H9 (cell line): ENCODE results near the gene EEF2K. TPM values are rescaled to one million over a fixed set of nuclear protein-coding genes. Genes with fewer than 3 reads are reported as not detected.

Experiments used
- DNase-seq: peaks from one replicate; pipeline ENCODE4 v3.0.0-alpha.2; 2017
- H2AFZ ChIP-seq: one replicate; pipeline ENCODE4 v1.6.1; 2013; ENCODE audit warnings: mild to moderate bottlenecking, low read length, control low read depth, moderate library complexity
- H2AK5ac ChIP-seq: 2 replicates; pipeline ENCODE4 v1.6.1; 2013; ENCODE audit warnings: low read length, control low read depth, mixed read lengths; ENCODE audit not compliant: insufficient read length
- H2BK120ac ChIP-seq: one replicate; pipeline ENCODE4 v1.6.1; 2013; ENCODE audit warnings: low read depth, mild to moderate bottlenecking, low read length, control low read depth, inconsistent platforms; ENCODE audit not compliant: poor library complexity, severe bottlenecking
- H2BK12ac ChIP-seq: 2 replicates; pipeline ENCODE4 v1.6.1; 2013; ENCODE audit warnings: low read length, control low read depth, mixed read lengths, low read depth; ENCODE audit not compliant: insufficient read length
- H2BK15ac ChIP-seq: 2 replicates; pipeline ENCODE4 v1.6.1; 2013; ENCODE audit warnings: low read depth, low read length, control low read depth
- H2BK20ac ChIP-seq: one replicate; pipeline ENCODE4 v1.6.1; 2013; ENCODE audit warnings: low read depth, mild to moderate bottlenecking, low read length, control low read depth, inconsistent platforms; ENCODE audit not compliant: poor library complexity, severe bottlenecking
- H2BK5ac ChIP-seq: 2 replicates; pipeline ENCODE4 v1.6.1; 2013; ENCODE audit warnings: low read length, control low read depth, mixed read lengths; ENCODE audit not compliant: insufficient read length
- H3K14ac ChIP-seq: 2 replicates; pipeline ENCODE4 v1.6.1; 2013; ENCODE audit warnings: low read length, control low read depth; ENCODE audit not compliant: insufficient read depth
- H3K18ac ChIP-seq: 2 replicates; pipeline ENCODE4 v1.6.1; 2013; ENCODE audit warnings: low read depth, mild to moderate bottlenecking, mixed read lengths, low read length, control low read depth; ENCODE audit not compliant: insufficient read length
- H3K23ac ChIP-seq: 2 replicates; pipeline ENCODE4 v1.6.1; 2013; ENCODE audit warnings: low read length, control low read depth, mixed read lengths, low read depth; ENCODE audit not compliant: insufficient read length
- H3K23me2 ChIP-seq: 2 replicates; pipeline ENCODE4 v1.6.1; 2013; ENCODE audit warnings: low read depth, mild to moderate bottlenecking, mixed read lengths, low read length, control low read depth; ENCODE audit not compliant: insufficient read length, poor library complexity, severe bottlenecking
- H3K27ac ChIP-seq: 2 replicates; pipeline ENCODE4 v1.5.1; 2013; ENCODE audit warnings: low read length, control low read depth, mixed read lengths, low read depth; ENCODE audit not compliant: insufficient read length
- H3K27me3 ChIP-seq: 2 replicates; pipeline ENCODE4 v1.6.1; 2013; ENCODE audit warnings: low read length, control low read depth, inconsistent platforms; ENCODE audit not compliant: insufficient read depth
- H3K4ac ChIP-seq: 2 replicates; pipeline ENCODE4 v1.6.1; 2013; ENCODE audit warnings: low read depth, mild to moderate bottlenecking, control low read depth, inconsistent platforms, low read length, moderate library complexity
- H3K4me1 ChIP-seq: 2 replicates; pipeline ENCODE4 v1.6.1; 2013; ENCODE audit warnings: low read length, control low read depth, inconsistent platforms; ENCODE audit not compliant: insufficient read depth
- H3K4me2 ChIP-seq: 2 replicates; pipeline ENCODE4 v1.6.1; 2013; ENCODE audit warnings: low read length, control low read depth, mixed read lengths; ENCODE audit not compliant: insufficient read length, insufficient read depth
- H3K56ac ChIP-seq: 2 replicates; pipeline ENCODE4 v1.6.1; 2013; ENCODE audit warnings: low read depth, mild to moderate bottlenecking, mixed read lengths, low read length, control low read depth; ENCODE audit not compliant: insufficient read length
- H3K79me1 ChIP-seq: 2 replicates; pipeline ENCODE4 v1.6.1; 2013; ENCODE audit warnings: low read depth, mild to moderate bottlenecking, moderate library complexity, low read length, control low read depth, inconsistent platforms; ENCODE audit not compliant: insufficient read depth, poor library complexity, severe bottlenecking
- H3K79me2 ChIP-seq: 2 replicates; pipeline ENCODE4 v1.6.1; 2013; ENCODE audit warnings: low read length, control low read depth, inconsistent platforms; ENCODE audit not compliant: insufficient read depth
- H3K9ac ChIP-seq: 2 replicates; pipeline ENCODE4 v1.6.1; 2013; ENCODE audit warnings: low read length, control low read depth, mixed read lengths; ENCODE audit not compliant: insufficient read length; ENCODE audit errors: extremely low read depth
- H3K9me3 ChIP-seq: one replicate; pipeline ENCODE4 v1.6.1; 2013; ENCODE audit warnings: low read depth, low read length, inconsistent platforms; ENCODE audit not compliant: control insufficient read depth
- H3T11ph ChIP-seq: one replicate; pipeline ENCODE4 v1.6.1; 2013; ENCODE audit warnings: mild to moderate bottlenecking, low read length, control low read depth, inconsistent platforms
- H4K20me1 ChIP-seq: one replicate; pipeline ENCODE4 v1.6.1; 2013; ENCODE audit not compliant: control insufficient read depth, insufficient read length, insufficient read depth
- H4K5ac ChIP-seq: 2 replicates; pipeline ENCODE4 v1.6.1; 2013; ENCODE audit warnings: low read depth, mild to moderate bottlenecking, mixed read lengths, low read length, control low read depth; ENCODE audit not compliant: insufficient read length
- H4K8ac ChIP-seq: replicated peaks from 2 replicates; pipeline ENCODE4 v1.6.1; 2013; ENCODE audit warnings: low read length, control low read depth, mixed read lengths, low read depth; ENCODE audit not compliant: insufficient read length
- H4K91ac ChIP-seq: 2 replicates; pipeline ENCODE4 v1.6.1; 2013; ENCODE audit warnings: low read depth, mild to moderate bottlenecking, moderate library complexity, mixed read lengths, low read length, control low read depth; ENCODE audit not compliant: insufficient read length
- H3K27ac Mint-ChIP-seq, 3 experiments: 2 replicates in 2 of 3; 3 replicates in 1 of 3; pipeline ENCODE4 v1.8.0; 2020 to 2021; ENCODE audit warnings: mixed read lengths in 3 of 3, mild to moderate bottlenecking in 1 of 3, moderate library complexity in 1 of 3
- H3K27me3 Mint-ChIP-seq: 2 replicates; pipeline ENCODE4 v1.8.0; 2021; ENCODE audit warnings: low read depth, mild to moderate bottlenecking, moderate library complexity, mixed read lengths
- H3K36me3 Mint-ChIP-seq, 3 experiments: 2 replicates in 2 of 3; 3 replicates in 1 of 3; pipeline ENCODE4 v1.8.0; 2020 to 2021; ENCODE audit warnings: low read depth in 3 of 3, mixed read lengths in 3 of 3; ENCODE audit not compliant: insufficient read depth in 1 of 3
- H3K4me1 Mint-ChIP-seq, 2 experiments: 2 replicates each; pipeline ENCODE4 v1.8.0; 2020; ENCODE audit warnings: mixed read lengths in 2 of 2
- H3K4me3 Mint-ChIP-seq, 2 experiments: 2 replicates in 1 of 2; 3 replicates in 1 of 2; pipeline ENCODE4 v1.8.0; 2020 to 2021; ENCODE audit warnings: mild to moderate bottlenecking in 2 of 2, mixed read lengths in 2 of 2, moderate library complexity in 1 of 2
- H3K9me3 Mint-ChIP-seq, 2 experiments: 2 replicates in 1 of 2; 3 replicates in 1 of 2; pipeline ENCODE4 v1.8.0; 2020; ENCODE audit warnings: mild to moderate bottlenecking in 2 of 2, mixed read lengths in 2 of 2, moderate library complexity in 1 of 2
- WGBS: extraction: QIAGEN DNeasy Blood & Tissue Kit; methylation state at CpG from one replicate; pipeline ENCODE4 v1.1.7; 2013; ENCODE audit warnings: missing lambda C conversion rate, low lambda C conversion rate, mixed read lengths; ENCODE audit not compliant: insufficient read length; ENCODE audit errors: extremely low coverage; 5-methylcytosine and 5-hydroxymethylcytosine counted together
- total RNA-seq: library from RNA; stranded (reverse); gene quantifications from 2 replicates; pipeline ENCODE4 v1.2.1, GENCODE V29; 2021
- TF ChIP-seq, protein P1 (sequence below): fragments of 200-600 bp; sonication (generic); conservative IDR thresholded peaks from 3 replicates; pipeline ENCODE4 v1.8.0; 2021; ENCODE audit warnings: antibody characterized with exemption, mild to moderate bottlenecking

The EEF2K gene
- total RNA-seq, 1 experiment from 2014 or later: 20.7 TPM

DNA sequence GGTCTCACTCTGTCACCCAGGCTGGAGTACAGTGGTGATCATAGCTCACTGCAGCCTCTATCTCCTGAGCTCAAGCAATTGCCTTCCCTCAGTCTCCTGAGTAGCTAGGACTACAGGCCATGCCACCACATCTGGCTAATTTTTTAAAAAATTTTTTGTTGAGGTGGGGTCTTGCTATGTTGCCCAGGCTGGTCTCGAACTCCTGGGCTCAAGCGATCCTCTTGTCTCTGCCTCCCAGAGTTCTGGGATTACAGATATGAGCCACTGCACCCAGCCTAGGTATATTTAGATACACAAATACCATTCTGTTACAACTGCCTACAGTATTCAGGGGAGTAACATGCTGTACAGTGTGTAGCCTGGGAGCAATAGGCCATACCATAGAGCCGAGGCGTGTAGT, 105.4 kb downstream of the EEF2K start:
- no peaks in the 10 kb centered on the region for H3K79me1 ChIP-seq
- H3K9ac ChIP-seq: no peak overlapping the region
- no peak overlapping the region for H4K91ac ChIP-seq
- H4K20me1 ChIP-seq: no peaks in the 10 kb centered on the region
- no peak overlapping the region for H3K14ac ChIP-seq
- no peak overlapping the region for H3K18ac ChIP-seq
- no peak overlapping the region for H4K5ac ChIP-seq
- no peak overlapping the region for H3T11ph ChIP-seq
- no peak overlapping the region for H2BK5ac ChIP-seq
- TF ChIP-seq, protein P1, sequence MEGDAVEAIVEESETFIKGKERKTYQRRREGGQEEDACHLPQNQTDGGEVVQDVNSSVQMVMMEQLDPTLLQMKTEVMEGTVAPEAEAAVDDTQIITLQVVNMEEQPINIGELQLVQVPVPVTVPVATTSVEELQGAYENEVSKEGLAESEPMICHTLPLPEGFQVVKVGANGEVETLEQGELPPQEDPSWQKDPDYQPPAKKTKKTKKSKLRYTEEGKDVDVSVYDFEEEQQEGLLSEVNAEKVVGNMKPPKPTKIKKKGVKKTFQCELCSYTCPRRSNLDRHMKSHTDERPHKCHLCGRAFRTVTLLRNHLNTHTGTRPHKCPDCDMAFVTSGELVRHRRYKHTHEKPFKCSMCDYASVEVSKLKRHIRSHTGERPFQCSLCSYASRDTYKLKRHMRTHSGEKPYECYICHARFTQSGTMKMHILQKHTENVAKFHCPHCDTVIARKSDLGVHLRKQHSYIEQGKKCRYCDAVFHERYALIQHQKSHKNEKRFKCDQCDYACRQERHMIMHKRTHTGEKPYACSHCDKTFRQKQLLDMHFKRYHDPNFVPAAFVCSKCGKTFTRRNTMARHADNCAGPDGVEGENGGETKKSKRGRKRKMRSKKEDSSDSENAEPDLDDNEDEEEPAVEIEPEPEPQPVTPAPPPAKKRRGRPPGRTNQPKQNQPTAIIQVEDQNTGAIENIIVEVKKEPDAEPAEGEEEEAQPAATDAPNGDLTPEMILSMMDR: no peak
- H3K23ac ChIP-seq: no peak overlapping the region
- no peak overlapping the region for H3K4me2 ChIP-seq
- H3K4ac ChIP-seq: no peak overlapping the region
- H2BK15ac ChIP-seq: no peak overlapping the region
- H4K8ac ChIP-seq: no peak overlapping the region
- Mint-ChIP-seq H3K36me3 (peaks cover 31 to 81% (median 79%) of the 10 kb centered on the region in 3 experiments), H3K4me3 (no peak overlapping the region), H3K27ac (no peak overlapping the region), H3K9me3 (no peaks in the 10 kb centered on the region; a peak in 1 of 5 replicates), H3K4me1 (peaks cover 0 to 6% of the 10 kb centered on the region in 2 experiments; a peak in 2 of 4 replicates), H3K27me3 (no peaks in the 10 kb centered on the region)
- no peaks in the 10 kb centered on the region for H3K27me3 ChIP-seq
- no peak overlapping the region for H2AK5ac ChIP-seq
- H3K23me2 ChIP-seq: no peaks in the 10 kb centered on the region
- no peak overlapping the region for H3K56ac ChIP-seq
- H3K27ac ChIP-seq: no peak overlapping the region
- peaks cover 2% of the 10 kb centered on the region; the same call in 1 of the 2 replicates for H3K79me2 ChIP-seq
- no peak overlapping the region for H2BK12ac ChIP-seq
- H3K9me3 ChIP-seq: no peaks in the 10 kb centered on the region
- no peak for DNase-seq
- H2AFZ ChIP-seq: no peak overlapping the region
- no peak overlapping the region for H2BK120ac ChIP-seq
- no CpG with 5 or more reads among the region's 4 CpGs for WGBS
- H3K4me1 ChIP-seq: no peaks in the 10 kb centered on the region
- no peak overlapping the region for H2BK20ac ChIP-seq
